ENCODE measurements around the gene TRIOBP. TPM values are rescaled to one million over a fixed set of nuclear protein-coding genes. Genes with fewer than 3 reads are reported as not detected.
"Not testable (repeated sequence)": the region's sequence is repeated elsewhere in the genome, so short reads cannot be mapped to it uniquely, and the experiment has no call there.

TRIOBP gene
- 66.9 and 67.1 TPM in 2 replicates for total RNA-seq (2014; rRNA removed; shearing (Covaris generic))

- peak; percentile 98 for DNase-seq
- peaks cover 11% of the 10 kb centered on the region for H3K36me3 ChIP-seq (replicated peaks; ENCODE audit: control insufficient read depth, insufficient read depth, low read length)
- peak within 1 kb of the TSS; percentile 65 for H3K4me3 ChIP-seq (ENCODE audit: insufficient read depth, low read depth, low read length)
- H3K27me3 ChIP-seq (ENCODE audit: control insufficient read depth, insufficient read depth, low read length) = no peaks in the 10 kb centered on the region
Observed at GRCh38 chr22:37696657-37697537, at the start of gene TRIOBP. Gene TRIOBP (plus strand): TSS chr22:37697048. CDS start chr22:37701366, 4,318 bp downstream.

- DNase-seq = no peak
- H3K4me3 ChIP-seq (ENCODE audit: insufficient read depth, low read depth, low read length) = no peak overlapping the region
- no peaks in the 10 kb centered on the region for H3K27me3 ChIP-seq (ENCODE audit: control insufficient read depth, insufficient read depth, low read length)
- peaks cover 45% of the 10 kb centered on the region for H3K36me3 ChIP-seq (replicated peaks; ENCODE audit: control insufficient read depth, insufficient read depth, low read length)
Observed at GRCh38 chr22:37647317-37647716, 49.5 kb upstream of the TRIOBP start.

- Histone ChIP-seq H3K27me3 (ENCODE audit: control insufficient read depth, insufficient read depth, low read length) (no peaks in the 10 kb centered on the region), H3K36me3 (replicated peaks; ENCODE audit: control insufficient read depth, insufficient read depth, low read length) (peaks cover 45% of the 10 kb centered on the region), H3K4me3 (ENCODE audit: insufficient read depth, low read depth, low read length) (no peak overlapping the region)
- no peak for DNase-seq
Observed at GRCh38 chr22:37647928-37648327, 48.9 kb upstream of the TRIOBP start.

GRCh38 chr22:37650463-37651136 lies 46.2 kb upstream of the TRIOBP start:
- DNase-seq = no peak
- H3K27me3 ChIP-seq (ENCODE audit: control insufficient read depth, insufficient read depth, low read length) = no peaks in the 10 kb centered on the region
- H3K36me3 ChIP-seq (replicated peaks; ENCODE audit: control insufficient read depth, insufficient read depth, low read length) = peaks cover 35% of the 10 kb centered on the region
- H3K4me3 ChIP-seq (ENCODE audit: insufficient read depth, low read depth, low read length) = no peak overlapping the region

GRCh38 chr22:37654563-37655251 lies 42.1 kb upstream of the TRIOBP start:
- Histone ChIP-seq H3K27me3 (ENCODE audit: control insufficient read depth, insufficient read depth, low read length) (no peaks in the 10 kb centered on the region), H3K36me3 (replicated peaks; ENCODE audit: control insufficient read depth, insufficient read depth, low read length) (peaks cover 25% of the 10 kb centered on the region), H3K4me3 (ENCODE audit: insufficient read depth, low read depth, low read length) (no peak overlapping the region)
- no peak for DNase-seq

- no peaks in the 10 kb centered on the region for H3K27me3 ChIP-seq (ENCODE audit: control insufficient read depth, insufficient read depth, low read length)
- no peak overlapping the region for H3K4me3 ChIP-seq (ENCODE audit: insufficient read depth, low read depth, low read length)
- peaks cover 20% of the 10 kb centered on the region for H3K36me3 ChIP-seq (replicated peaks; ENCODE audit: control insufficient read depth, insufficient read depth, low read length)
- no peak for DNase-seq
Observed at GRCh38 chr22:37655252-37655563, 41.6 kb upstream of the TRIOBP start.

- not testable (repeated sequence) for H3K4me3 ChIP-seq (ENCODE audit: insufficient read depth, low read depth, low read length); DNase-seq; H3K27me3 ChIP-seq (ENCODE audit: control insufficient read depth, insufficient read depth, low read length)
- peaks cover 11% of the 10 kb centered on the region for H3K36me3 ChIP-seq (replicated peaks; ENCODE audit: control insufficient read depth, insufficient read depth, low read length)
Observed at GRCh38 chr22:37656583-37656982, 40.3 kb upstream of the TRIOBP start.

GRCh38 chr22:37657590-37658132 lies 39.2 kb upstream of the TRIOBP start:
- Histone ChIP-seq H3K4me3 (ENCODE audit: insufficient read depth, low read depth, low read length) (peak overlapping the region; percentile 86), H3K36me3 (replicated peaks; ENCODE audit: control insufficient read depth, insufficient read depth, low read length) (peaks cover 8% of the 10 kb centered on the region), H3K27me3 (ENCODE audit: control insufficient read depth, insufficient read depth, low read length) (no peaks in the 10 kb centered on the region)
- peak; percentile 77 for DNase-seq

GRCh38 chr22:37658133-37659065 lies 38.4 kb upstream of the TRIOBP start, which contains the start of gene PDXP:
Gene PDXP (plus strand): TSS chr22:37658723. CDS start chr22:37658783, 60 bp downstream.
- Histone ChIP-seq H3K27me3 (ENCODE audit: control insufficient read depth, insufficient read depth, low read length) (no peaks in the 10 kb centered on the region), H3K36me3 (replicated peaks; ENCODE audit: control insufficient read depth, insufficient read depth, low read length) (peaks cover 4% of the 10 kb centered on the region), H3K4me3 (ENCODE audit: insufficient read depth, low read depth, low read length) (peak within 1 kb of the TSS; percentile 86)
- peak; percentile 99 for DNase-seq

- H3K27me3 ChIP-seq (ENCODE audit: control insufficient read depth, insufficient read depth, low read length) = no peaks in the 10 kb centered on the region
- no peak for DNase-seq
Observed at GRCh38 chr22:37659066-37659896, 37.6 kb upstream of the TRIOBP start.

GRCh38 chr22:37659897-37660708 lies 36.7 kb upstream of the TRIOBP start:
- Histone ChIP-seq H3K36me3 (replicated peaks; ENCODE audit: control insufficient read depth, insufficient read depth, low read length) (no peaks in the 10 kb centered on the region; the same call in 1 of the 2 replicates), H3K4me3 (ENCODE audit: insufficient read depth, low read depth, low read length) (peak overlapping the region; percentile 86), H3K27me3 (ENCODE audit: control insufficient read depth, insufficient read depth, low read length) (no peaks in the 10 kb centered on the region)
- DNase-seq = no peak

More at GRCh38 chr22:37659066-37659896, 37.6 kb upstream of the TRIOBP start:
- Histone ChIP-seq H3K36me3 (replicated peaks; ENCODE audit: control insufficient read depth, insufficient read depth, low read length) (no peaks in the 10 kb centered on the region; the same call in none of the 2 replicates), H3K4me3 (ENCODE audit: insufficient read depth, low read depth, low read length) (peak overlapping the region; percentile 86)

GRCh38 chr22:37660709-37661045 lies 36.2 kb upstream of the TRIOBP start:
- no peak for DNase-seq
- Histone ChIP-seq H3K4me3 (ENCODE audit: insufficient read depth, low read depth, low read length) (no peak overlapping the region), H3K27me3 (ENCODE audit: control insufficient read depth, insufficient read depth, low read length) (no peaks in the 10 kb centered on the region), H3K36me3 (replicated peaks; ENCODE audit: control insufficient read depth, insufficient read depth, low read length) (peaks cover 2% of the 10 kb centered on the region; the same call in 1 of the 2 replicates)

All from H7 (cell line).